ENCODE data around the gene LY6G6C. TPM values are rescaled to one million over a fixed set of nuclear protein-coding genes. Genes with fewer than 3 reads are reported as not detected.

Gene LY6G6C, protein sequence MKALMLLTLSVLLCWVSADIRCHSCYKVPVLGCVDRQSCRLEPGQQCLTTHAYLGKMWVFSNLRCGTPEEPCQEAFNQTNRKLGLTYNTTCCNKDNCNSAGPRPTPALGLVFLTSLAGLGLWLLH
- total RNA-seq = not detected
- polyA plus RNA-seq (2013, experiment 1 of 2) = not detected
- 0.12 TPM for polyA plus RNA-seq (2013, experiment 2 of 2)
- total RNA-seq = 0 to 0.34 (median 0) reads per million in 172 experiments

DNA sequence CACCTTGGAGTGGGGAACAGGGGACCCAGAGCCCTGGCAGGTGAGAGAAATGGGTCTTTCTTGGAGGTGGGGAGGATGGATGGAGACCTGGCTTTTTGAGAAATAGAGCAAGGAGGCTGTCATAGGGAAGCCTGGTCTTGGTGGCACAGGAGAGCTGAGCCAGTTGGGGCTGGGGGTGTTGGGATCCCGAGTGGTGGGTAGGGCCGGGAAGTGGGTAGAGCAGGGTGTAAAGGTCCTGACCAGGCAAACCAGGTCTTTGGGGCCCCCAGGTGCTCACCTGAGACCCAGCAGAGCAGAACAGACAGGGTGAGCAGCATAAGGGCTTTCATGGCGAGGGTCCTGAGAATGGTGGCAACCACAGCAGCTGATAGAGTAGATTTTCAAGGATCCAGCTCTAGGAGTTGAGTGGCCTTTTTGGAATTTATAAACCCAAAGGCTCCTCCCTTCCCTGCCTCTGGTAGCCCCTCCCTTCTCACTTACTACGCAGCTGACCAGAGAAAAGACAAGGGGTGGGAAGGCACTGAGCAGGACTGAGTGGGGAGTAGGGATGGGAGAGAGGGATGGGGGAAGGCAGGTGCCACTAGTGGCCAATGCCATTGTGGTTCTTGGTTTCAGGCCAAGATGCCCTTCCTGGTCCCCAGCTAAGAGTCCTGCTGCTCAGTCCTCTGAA is at the start of gene LY6G6C:
TSS of gene LY6G6C (minus strand) at position 396 of the 670 bp plus-strand sequence. CDS start at position 329, 67 bp downstream.
- Mint-ChIP-seq H3K4me1 (ENCODE audit: low read depth) (peaks cover 10% of the 10 kb centered on the region), H3K27ac (no peak within 1 kb of the TSS), H3K9me3 (no peaks in the 10 kb centered on the region), H3K4me3 (no peak within 1 kb of the TSS), H3K36me3 (ENCODE audit: low read depth) (peaks cover under 1% of the 10 kb centered on the region), H3K27me3 (no peaks in the 10 kb centered on the region)
- ATAC-seq (ENCODE audit: poor library complexity) = no peak
- Histone ChIP-seq H3K36me3 (ENCODE audit: insufficient read depth, low read length) (no peaks in the 10 kb centered on the region), H3K4me3 (ENCODE audit: low read length) (no peak within 1 kb of the TSS), H3K9me3 (ENCODE audit: control insufficient read depth in 1 of 2, insufficient read depth in 1 of 2, low read length in 2 of 2) (no peaks in the 10 kb centered on the region), H3K4me1 (ENCODE audit: insufficient read depth, low read length) (peaks cover 15% of the 10 kb centered on the region), H3K27ac (ENCODE audit: low read depth in 1 of 2, low read length in 2 of 2) (no peak within 1 kb of the TSS), H3K27me3 (ENCODE audit: control insufficient read depth in 1 of 2, insufficient read depth in 2 of 2, low read length in 2 of 2) (no peaks in the 10 kb centered on the region)
- TF ChIP-seq, protein P1, sequence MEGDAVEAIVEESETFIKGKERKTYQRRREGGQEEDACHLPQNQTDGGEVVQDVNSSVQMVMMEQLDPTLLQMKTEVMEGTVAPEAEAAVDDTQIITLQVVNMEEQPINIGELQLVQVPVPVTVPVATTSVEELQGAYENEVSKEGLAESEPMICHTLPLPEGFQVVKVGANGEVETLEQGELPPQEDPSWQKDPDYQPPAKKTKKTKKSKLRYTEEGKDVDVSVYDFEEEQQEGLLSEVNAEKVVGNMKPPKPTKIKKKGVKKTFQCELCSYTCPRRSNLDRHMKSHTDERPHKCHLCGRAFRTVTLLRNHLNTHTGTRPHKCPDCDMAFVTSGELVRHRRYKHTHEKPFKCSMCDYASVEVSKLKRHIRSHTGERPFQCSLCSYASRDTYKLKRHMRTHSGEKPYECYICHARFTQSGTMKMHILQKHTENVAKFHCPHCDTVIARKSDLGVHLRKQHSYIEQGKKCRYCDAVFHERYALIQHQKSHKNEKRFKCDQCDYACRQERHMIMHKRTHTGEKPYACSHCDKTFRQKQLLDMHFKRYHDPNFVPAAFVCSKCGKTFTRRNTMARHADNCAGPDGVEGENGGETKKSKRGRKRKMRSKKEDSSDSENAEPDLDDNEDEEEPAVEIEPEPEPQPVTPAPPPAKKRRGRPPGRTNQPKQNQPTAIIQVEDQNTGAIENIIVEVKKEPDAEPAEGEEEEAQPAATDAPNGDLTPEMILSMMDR (IDR thresholded peaks at IDR 0.05) = no peak
- ChIA-PET CTCF (no interaction called here), POLR2A (no interaction called here)
- no peak for DNase-seq
- intact Hi-C loops (cut with DNase I, micrococcal nuclease) = no loop called here

DNA sequence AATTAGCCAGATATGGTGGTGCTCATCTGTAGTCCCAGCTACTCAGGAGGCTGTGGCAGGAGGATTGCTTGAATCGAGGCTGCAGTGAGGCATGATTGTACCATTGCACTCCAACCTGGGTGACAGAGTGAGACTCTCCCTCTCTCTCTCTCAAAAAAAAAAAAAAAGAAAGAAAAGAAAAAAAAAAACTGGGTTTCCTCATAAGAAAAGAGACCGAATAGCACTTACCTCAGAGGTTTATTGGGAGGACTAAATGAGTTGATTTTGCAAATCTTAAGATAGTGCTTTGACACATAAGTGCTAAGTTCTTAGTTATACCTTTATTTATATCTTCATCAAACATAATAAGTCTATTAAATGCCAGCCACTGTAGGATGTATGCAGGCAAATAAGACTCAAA is 49.3 kb upstream of the LY6G6C start:
- ChIA-PET CTCF (interaction anchor here (0.6 to 1.7 kb wide), 7 partner anchors 27 to 391 kb away, joined by 3 to 34 read pairs (median 4); partner anchors contain the start of genes DDAH2 and MSH5), POLR2A (interaction anchor here (1.2 to 2.0 kb wide), 6 partner anchors 24 to 68 kb away, joined by 3 to 9 read pairs (median 6); partner anchors contain the start of genes ABHD16A, DDAH2, LSM2 and MSH5)
- H3K4me1 Mint-ChIP-seq (ENCODE audit: low read depth) = peaks cover 34% of the 10 kb centered on the region
- Histone ChIP-seq H3K36me3 (ENCODE audit: insufficient read depth, low read length) (no peaks in the 10 kb centered on the region), H3K4me3 (ENCODE audit: low read length) (no peak overlapping the region), H3K9me3 (ENCODE audit: control insufficient read depth in 1 of 2, insufficient read depth in 1 of 2, low read length in 2 of 2) (no peaks in the 10 kb centered on the region), H3K27ac (ENCODE audit: low read depth in 1 of 2, low read length in 2 of 2) (no peak overlapping the region), H3K4me1 (ENCODE audit: insufficient read depth, low read length) (peaks cover 59% of the 10 kb centered on the region), H3K27me3 (ENCODE audit: control insufficient read depth in 1 of 2, insufficient read depth in 2 of 2, low read length in 2 of 2) (no peaks in the 10 kb centered on the region)
- no peaks in the 10 kb centered on the region for H3K36me3 Mint-ChIP-seq (ENCODE audit: low read depth)
- H3K9me3 Mint-ChIP-seq = no peaks in the 10 kb centered on the region
- DNase-seq (no peak), ATAC-seq (ENCODE audit: poor library complexity) (no peak)
- TF ChIP-seq, protein P1 (IDR thresholded peaks at IDR 0.05) = no peak
- H3K27me3 Mint-ChIP-seq = no peaks in the 10 kb centered on the region
- no peak overlapping the region for H3K4me3 Mint-ChIP-seq
- intact Hi-C loops (cut with DNase I, micrococcal nuclease) = no loop called here
- peak overlapping the region; percentile 36 for H3K27ac Mint-ChIP-seq

DNA sequence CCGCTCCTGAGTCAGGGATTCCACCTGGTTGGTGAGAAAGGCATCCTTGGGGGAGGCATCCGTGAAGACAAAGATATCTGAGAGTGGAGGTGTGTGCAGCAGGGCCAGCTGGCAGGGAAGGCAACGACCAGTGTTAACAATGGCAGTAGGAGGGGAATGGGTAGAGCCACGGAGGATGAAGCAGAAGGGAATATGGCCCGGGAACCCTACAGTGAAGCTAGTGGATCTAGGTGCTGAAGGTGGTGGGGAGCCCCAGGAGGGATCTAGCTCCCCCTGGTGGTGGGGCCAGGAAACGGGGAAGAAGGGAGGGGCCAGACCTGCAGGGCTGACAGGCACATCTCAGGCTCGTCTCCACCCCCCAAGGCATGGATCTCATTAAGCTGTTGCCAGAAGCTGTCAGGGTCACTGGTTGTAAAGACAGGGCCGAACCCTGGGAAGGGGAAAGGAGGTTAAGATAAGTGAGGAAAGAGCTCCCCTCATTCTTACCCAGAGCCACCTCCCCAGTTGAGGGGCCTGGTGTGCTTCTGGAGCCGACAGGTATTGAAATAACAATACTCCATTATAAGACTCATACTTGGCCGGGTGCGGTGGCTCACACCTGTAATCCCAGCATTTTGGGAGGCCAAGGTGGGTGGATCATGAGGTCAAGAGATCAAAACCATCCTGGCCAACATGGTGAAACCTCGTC is 48.3 kb upstream of the LY6G6C start:
- TF ChIP-seq, protein P1 (IDR thresholded peaks at IDR 0.05) = peak; percentile 63
- no peak overlapping the region for H3K27ac ChIP-seq (ENCODE audit: low read depth in 1 of 2, low read length in 2 of 2)
- H3K36me3 Mint-ChIP-seq (ENCODE audit: low read depth) = no peaks in the 10 kb centered on the region
- H3K27me3 ChIP-seq (ENCODE audit: control insufficient read depth in 1 of 2, insufficient read depth in 2 of 2, low read length in 2 of 2) = no peaks in the 10 kb centered on the region
- DNase-seq (peak; percentile 66 to 89 (median 75)), ATAC-seq (ENCODE audit: poor library complexity) (peak; percentile 79)
- peaks cover 49% of the 10 kb centered on the region for H3K4me1 ChIP-seq (ENCODE audit: insufficient read depth, low read length)
- ChIA-PET CTCF (interaction anchor here (0.7 to 1.7 kb wide), 19 partner anchors 8 to 147 kb away, joined by 3 to 34 read pairs (median 4); partner anchors contain the start of genes DDAH2, LSM2 and MSH5), POLR2A (interaction anchor here (0.8 to 2.0 kb wide), 8 partner anchors 25 to 67 kb away, joined by 3 to 9 read pairs (median 4); partner anchors contain the start of genes ABHD16A, CLIC1, DDAH2 and HSPA1A)
- no peaks in the 10 kb centered on the region for H3K36me3 ChIP-seq (ENCODE audit: insufficient read depth, low read length)
- peak overlapping the region; percentile 48 for H3K4me3 Mint-ChIP-seq
- no peak overlapping the region for H3K27ac Mint-ChIP-seq
- no peaks in the 10 kb centered on the region for H3K9me3 ChIP-seq (ENCODE audit: control insufficient read depth in 1 of 2, insufficient read depth in 1 of 2, low read length in 2 of 2)
- no peak overlapping the region for H3K4me3 ChIP-seq (ENCODE audit: low read length)
- no peaks in the 10 kb centered on the region for H3K27me3 Mint-ChIP-seq
- H3K9me3 Mint-ChIP-seq = no peaks in the 10 kb centered on the region
- peaks cover 27% of the 10 kb centered on the region for H3K4me1 Mint-ChIP-seq (ENCODE audit: low read depth)
- intact Hi-C loops (cut with DNase I, micrococcal nuclease) = loop anchor here (1.0 to 2.0 kb wide), 2 partner anchors 41 kb away; partner anchors contain the start of gene DDAH2 (in 2 of the 2)

Data from CD4-positive, alpha-beta T cell (primary cell).